Amniotic stem cell (primary cell): ENCODE measurements around the gene FGGY.

Experiments used
- DNase-seq: peaks from one replicate; lab custom pipeline; 2025; lab: John Stamatoyannopoulos, UW

The FGGY gene

DNA sequence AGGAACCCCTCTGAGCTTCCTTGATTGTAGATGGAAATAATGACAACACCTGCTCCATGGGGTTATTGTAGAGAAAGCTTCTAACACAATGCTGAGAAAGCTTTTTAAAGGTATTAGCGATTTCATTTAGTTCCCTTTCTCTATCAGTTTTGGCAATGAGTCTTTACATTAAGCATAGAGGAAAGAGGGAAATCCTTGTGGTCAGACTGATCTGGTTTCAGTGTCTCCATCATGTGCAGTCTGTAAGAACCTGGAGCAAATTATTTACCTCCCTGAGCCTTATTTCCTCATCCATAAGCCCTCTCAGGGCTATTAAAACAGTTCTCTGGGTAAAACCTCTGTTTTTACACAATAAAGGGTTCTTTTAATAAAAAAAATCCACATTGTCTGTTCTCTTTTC lies 87.5 kb downstream of the FGGY start:
- no peak for DNase-seq

GRCh38 chr1:59388191-59388590 lies 91.3 kb downstream of the FGGY start:
- no peak for DNase-seq

GRCh38 chr1:59389847-59390246 lies 93.0 kb downstream of the FGGY start:
- DNase-seq: no peak

DNA sequence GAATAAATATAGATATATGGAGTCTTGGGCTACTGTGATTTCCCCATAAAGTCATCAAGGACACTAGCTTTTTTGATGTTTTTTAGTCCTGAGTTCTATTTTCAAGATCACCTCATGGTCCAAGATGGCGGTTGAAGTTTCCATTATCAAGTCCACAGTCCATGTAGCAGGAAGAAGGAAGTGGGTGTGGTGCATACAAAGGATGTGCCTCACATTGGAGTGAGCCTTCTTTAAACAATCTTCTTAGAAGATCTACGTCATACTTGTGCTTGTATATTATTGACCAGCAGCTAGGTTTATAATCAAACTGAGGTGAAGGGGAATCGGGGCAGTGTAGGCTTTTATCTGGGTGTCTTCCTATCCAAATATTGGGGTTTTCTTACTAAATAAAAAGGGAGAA lies 93.4 kb downstream of the FGGY start:
- no peak for DNase-seq

DNA sequence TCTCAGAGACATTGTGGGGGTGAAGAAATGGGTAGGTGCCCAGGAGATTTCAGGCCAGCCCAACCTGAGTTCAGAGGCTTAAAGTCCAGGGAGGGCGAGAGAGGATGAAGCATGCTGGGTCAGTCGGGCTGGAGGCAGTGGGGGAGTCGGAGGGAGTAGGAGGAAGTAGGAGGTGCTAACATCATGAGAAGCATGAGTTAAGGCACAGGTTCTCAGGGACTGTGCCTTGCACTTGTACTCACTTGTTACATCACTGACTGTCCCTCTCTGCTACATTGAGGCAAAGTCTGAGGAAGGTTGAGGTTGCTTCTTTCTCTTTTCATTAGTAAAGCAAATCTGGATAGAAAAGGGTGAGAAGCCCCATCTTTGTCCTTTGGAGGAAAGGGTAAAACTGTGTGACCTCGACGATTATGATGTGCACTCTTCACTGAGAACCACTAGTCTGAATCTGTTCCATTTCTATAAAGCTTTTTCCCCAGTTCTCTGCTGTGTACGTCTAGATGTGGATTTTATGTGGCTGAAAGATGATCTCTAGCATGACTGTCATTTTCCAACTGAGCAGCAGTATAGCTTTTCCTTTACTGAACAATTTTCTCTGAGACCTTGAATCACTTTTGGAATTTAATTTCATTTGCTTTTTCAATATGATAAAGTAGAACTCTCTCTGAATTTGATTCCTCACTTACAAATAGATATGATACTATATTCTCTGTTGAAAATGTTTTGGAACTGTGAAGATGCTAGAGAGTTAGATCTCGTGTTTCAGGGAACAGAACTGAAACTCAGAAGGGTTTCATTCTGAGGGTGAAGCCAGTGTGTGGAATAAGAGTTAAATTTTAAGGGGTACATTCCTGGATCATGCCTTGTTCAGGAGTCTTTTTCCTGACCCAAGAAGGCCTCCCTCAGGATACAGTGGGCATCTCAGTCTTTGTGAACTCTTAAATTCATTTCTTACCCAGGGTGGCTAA lies 94.6 kb downstream of the FGGY start:
- no peak for DNase-seq

GRCh38 chr1:59393211-59394180 lies 96.6 kb downstream of the FGGY start:
- DNase-seq: peak; percentile 30

DNA sequence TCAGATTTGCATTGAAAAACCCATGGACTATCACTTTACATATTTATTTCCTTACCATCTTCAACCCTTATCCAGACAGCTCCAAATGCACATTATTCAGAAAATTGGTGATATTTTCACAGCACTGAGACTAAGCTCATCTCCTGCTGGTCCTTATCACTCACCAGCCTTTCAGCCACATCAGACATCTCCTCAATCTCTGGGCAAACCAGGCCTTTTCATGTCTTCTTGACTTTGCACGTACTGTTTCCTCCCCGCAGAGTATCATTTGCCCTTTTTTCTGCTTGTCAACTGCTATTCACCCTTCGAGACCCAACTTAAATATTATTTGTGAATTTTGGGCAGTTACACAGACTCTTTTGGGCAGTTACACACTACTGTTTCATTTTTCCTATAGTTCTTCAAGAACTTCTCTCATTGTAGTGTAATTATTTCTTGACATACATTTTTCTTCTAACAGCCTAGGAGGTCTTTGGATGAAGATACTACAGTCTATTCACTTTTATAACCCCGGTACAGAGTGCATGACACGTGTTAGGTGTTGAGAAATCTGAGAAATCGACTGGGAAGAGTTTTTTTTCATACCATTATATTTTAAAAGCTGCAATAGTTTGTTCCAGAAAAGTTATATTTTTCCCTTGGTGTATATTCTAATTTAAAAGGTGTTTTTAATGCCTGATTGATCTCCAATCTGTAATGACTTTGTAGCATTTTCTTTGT lies 98.0 kb downstream of the FGGY start:
- DNase-seq: no peak

- no peak for DNase-seq
Observed at GRCh38 chr1:59396387-59396786, 99.5 kb downstream of the FGGY start.

GRCh38 chr1:59397139-59397858 lies 100.4 kb downstream of the FGGY start:
- no peak for DNase-seq

GRCh38 chr1:59399642-59400041 lies 102.7 kb downstream of the FGGY start:
- no peak for DNase-seq

GRCh38 chr1:59401581-59401980 lies 104.7 kb downstream of the FGGY start:
- no peak for DNase-seq

DNA sequence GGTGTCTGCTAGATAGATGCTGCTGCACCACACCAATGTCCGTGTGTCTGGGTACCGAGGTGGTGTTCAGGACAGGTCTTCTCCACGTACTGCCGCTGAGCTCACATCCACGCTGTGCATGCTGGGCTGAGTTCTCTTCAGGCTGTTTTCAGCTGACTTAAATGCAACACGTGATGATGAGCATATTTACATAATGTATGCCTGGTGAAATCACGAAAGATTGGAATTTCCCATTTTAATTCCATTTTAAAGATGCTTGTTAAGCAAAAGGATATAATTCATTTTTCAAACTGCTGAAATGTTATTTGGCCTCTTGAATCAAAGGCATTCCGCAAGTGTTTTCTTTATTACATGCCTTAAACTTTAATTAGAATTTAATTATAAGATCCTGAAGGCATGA lies 107.9 kb downstream of the FGGY start:
- no peak for DNase-seq

GRCh38 chr1:59406437-59407164 lies 109.7 kb downstream of the FGGY start:
- DNase-seq: no peak

DNA sequence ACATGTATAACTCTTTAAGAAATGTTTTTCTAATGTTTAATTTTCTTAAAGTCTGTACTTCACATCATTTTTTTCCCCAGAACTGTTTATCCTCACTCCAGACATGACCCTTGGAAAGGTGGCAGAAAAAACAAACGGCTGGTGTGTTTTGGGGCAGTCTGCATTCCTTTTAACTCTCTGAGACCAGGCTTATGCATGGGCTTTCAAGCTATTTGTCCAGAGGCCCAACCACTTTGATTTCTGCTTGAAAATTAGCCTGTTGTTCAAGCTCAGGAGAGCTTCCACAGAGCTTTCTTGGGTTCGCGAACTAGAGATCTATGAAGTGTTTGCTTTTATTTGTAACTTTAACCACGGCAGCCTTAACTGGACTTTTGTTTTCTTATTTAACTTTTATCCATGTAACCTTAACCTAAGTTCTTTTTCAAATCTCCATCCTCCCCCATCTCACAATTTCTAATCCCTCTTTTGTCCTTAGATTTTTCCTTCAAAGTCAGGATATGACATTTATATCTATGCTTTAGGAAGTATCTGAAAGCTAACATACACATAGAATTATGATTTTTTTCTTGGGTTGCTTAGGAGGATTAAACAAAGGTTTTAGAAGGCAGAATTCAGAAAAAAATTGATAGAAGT lies 111.8 kb downstream of the FGGY start:
- DNase-seq: no peak

DNA sequence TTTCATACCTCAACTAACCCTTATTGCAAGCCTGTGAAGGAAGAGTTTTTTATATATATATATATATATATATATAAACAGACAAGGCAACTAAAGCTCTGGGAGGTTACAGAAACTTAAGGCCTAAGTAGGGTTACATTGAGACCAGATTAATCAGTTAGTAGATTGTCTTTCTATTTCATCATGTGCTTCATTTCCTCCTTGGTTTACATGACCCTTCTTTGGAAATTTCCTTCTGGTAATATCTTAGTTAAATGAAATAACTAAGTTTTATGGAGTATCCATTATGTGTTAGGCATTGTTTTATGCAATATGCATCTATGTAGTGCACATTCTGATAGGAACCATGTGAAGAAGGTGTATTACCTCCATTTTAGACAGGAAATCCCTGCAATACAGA lies 112.7 kb downstream of the FGGY start:
- DNase-seq: no peak

DNA sequence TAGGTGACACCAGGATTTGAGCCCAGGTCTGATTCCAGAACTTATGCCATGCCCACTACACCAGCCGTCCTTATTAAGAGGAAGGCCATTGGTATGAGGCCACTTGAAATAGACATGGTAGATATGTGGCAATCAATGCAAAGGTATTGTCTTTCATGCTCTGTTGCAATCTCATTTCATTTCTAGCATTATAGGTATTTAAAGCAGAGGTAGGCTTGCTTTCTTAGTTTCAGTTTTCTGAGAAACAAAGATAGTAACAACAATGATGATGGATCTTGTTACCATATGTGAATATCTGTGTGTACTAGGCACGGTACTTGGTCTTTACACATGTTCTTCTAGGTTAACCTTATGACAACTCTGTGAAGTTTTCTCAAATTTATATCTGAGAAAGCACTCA lies 113.1 kb downstream of the FGGY start:
- DNase-seq: no peak

DNA sequence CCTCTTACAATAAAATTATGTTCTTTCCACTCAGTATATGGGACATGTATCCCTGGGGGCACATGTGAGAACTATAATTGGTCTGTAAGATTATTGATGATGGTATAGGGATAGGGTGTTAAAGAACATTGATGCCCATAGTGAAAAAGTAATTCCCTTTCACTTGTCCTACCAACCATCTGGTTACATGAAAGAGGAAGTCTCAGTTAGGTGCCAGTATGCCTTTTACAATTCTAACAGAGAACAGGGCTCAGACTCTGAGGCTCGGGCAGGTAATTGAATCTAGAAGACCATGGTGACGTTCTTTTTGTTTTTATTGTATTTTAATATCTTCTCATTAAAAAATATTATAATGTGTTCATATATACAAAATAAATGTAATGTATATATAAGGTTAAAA lies 113.6 kb downstream of the FGGY start:
- no peak for DNase-seq

DNA sequence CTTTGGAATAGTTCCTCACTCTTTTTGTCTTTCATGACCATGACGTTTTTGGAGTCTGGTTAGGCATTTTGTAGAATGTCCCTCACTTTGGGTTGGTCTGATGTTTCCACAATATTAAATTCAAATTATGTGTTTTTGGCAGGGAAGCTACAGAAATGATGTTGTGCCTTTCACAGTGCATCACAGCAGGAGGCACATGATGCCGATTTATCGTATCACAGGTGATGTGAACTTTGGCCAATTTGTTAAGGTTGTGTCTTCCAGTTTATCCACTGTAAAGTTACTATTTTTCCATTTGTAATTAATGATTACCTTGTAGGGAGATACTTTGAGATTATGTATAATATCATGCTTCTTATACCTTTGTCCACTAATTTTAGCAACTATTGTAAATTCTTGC lies 114.3 kb downstream of the FGGY start:
- no peak for DNase-seq

DNA sequence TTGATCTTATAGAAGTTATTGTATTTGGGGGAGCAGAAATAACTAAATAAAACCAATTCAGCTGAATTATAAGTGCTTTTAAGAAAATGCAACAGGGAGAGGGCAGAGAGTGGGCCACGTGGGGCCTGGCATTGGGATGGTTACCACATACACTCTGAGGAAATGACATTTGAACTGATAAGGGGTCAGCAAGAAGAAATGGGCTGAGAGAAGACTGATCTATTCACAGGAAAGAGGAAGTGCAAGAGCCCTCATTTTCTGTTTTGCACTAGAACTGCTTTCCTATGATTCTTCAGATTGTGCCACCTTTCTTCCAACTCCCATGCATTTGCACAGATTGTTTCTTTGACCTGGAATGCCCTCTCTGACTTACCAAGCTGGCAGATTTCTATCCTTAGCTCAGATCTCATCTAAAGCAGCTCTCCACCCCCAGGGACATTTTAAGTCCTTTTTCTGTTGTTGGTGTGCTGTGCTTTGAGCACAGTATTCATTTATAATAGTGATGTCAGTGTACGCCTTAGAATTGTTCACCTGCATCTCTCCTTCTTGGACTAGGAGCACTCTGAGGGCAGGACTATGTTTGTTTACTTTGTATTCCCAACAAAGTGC lies 115.9 kb downstream of the FGGY start:
- no peak for DNase-seq

- DNase-seq: no peak
Observed at GRCh38 chr1:59413327-59413720, 116.4 kb downstream of the FGGY start.
